WERI-Rb-1 (cell line): ENCODE data around the gene ZIC4.

Experiments used
- DNase-seq: peaks from one replicate; pipeline ENCODE4 v3.0.0-alpha.2; 2020
- H3K27ac ChIP-seq: fragments of 250-450 bp; sonication (Bioruptor Pico); 2 replicates; pipeline ENCODE4 v1.5.1; 2020; ENCODE audit warnings: mild to moderate bottlenecking, moderate library complexity
- H3K27me3 ChIP-seq: fragments of 250-450 bp; sonication (Bioruptor Pico); 2 replicates; pipeline ENCODE4 v1.5.1; 2021; ENCODE audit warnings: mild to moderate bottlenecking, low read depth, moderate library complexity; ENCODE audit not compliant: insufficient read depth, severe bottlenecking
- H3K36me3 ChIP-seq: fragments of 250-450 bp; sonication (Bioruptor Pico); 2 replicates; pipeline ENCODE4 v1.5.1; 2020; ENCODE audit warnings: mild to moderate bottlenecking, moderate library complexity
- H3K4me3 ChIP-seq: 2 replicates; pipeline ENCODE4 v1.5.1; 2011; ENCODE audit warnings: low read depth, mild to moderate bottlenecking, control low read depth, low read length
- H3K9me3 ChIP-seq: fragments of 250-450 bp; sonication (Bioruptor Pico); 2 replicates; pipeline ENCODE4 v1.5.1; 2021; ENCODE audit warnings: mild to moderate bottlenecking, moderate library complexity; ENCODE audit not compliant: severe bottlenecking
- CTCF ChIP-seq: IDR thresholded peaks from 2 replicates; pipeline ENCODE4 v1.5.1; 2011; ENCODE audit warnings: low read depth, mild to moderate bottlenecking, control low read depth, inconsistent platforms, low read length

ZIC4 gene

DNA sequence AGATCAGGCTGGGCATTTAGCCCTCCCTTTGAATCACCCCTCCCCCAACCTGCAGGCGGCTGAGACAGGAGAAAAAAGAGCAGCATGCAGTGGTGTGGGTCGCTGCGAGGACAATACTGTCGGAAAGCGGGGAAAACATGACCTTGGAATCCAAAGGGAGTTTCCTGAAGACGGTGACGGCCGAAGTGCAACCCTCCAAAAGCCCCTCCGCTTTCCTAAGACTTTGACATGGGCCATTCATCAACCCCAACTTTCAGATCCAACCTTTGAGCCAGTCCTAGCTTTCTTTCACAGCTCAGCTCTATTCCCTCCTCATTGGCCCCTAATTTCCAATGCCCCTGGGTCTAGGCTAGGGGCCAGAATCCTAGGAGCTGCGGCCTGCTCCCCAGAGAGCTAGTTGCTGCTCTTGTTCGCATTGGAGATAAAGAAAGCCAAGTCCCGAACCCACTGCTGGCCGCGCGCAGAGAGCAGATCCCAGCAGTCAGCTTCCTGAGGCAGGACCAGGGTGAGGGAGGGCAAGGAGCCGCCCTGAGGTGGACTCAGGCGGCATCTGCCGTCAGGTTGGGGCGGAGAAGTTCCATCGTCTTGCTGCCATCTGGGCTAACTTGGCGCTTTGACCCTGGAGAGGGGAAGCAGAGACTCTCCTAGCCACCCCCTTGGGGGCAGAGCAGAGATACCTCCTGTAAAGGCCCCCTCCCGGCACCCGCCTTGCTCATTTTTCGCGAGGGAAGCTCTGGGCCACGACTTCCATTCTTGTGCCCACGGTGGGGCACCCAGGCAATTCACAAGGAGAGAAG is 914 bp downstream of the ZIC4 start:
- H3K4me3 ChIP-seq = no peak overlapping the region

DNA sequence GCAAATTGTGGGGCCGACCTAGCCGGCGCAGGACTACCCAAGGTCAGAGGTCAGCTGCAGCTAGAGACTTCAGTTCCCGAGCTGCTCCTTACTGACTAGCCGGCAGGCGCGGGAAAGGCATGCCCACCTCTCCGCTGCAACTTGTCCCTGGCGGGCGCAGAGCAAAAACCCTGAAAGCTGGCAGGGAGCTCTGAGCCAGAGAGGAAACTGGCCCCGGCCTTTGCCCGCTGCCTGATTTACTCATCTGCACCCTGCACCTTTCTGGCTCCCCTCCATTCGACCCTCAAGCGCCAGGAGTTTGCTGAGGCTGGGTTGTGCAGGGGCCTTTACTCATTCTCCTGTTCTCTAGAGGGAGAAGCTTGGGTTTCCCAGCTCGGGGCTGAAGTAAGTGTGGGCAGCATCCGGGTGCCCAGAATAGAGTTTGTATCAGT is 1.5 kb downstream of the ZIC4 start:
- no peak for DNase-seq
- no peaks in the 10 kb centered on the region for H3K27me3 ChIP-seq

More for the DNA sequence above, 914 bp downstream of the ZIC4 start:
- peaks cover 1% of the 10 kb centered on the region for H3K9me3 ChIP-seq
- DNase-seq = no peak
- H3K36me3 ChIP-seq = no peaks in the 10 kb centered on the region
- H3K27ac ChIP-seq = no peak overlapping the region
- no peak for TF ChIP-seq CTCF
- H3K27me3 ChIP-seq = no peaks in the 10 kb centered on the region

DNA sequence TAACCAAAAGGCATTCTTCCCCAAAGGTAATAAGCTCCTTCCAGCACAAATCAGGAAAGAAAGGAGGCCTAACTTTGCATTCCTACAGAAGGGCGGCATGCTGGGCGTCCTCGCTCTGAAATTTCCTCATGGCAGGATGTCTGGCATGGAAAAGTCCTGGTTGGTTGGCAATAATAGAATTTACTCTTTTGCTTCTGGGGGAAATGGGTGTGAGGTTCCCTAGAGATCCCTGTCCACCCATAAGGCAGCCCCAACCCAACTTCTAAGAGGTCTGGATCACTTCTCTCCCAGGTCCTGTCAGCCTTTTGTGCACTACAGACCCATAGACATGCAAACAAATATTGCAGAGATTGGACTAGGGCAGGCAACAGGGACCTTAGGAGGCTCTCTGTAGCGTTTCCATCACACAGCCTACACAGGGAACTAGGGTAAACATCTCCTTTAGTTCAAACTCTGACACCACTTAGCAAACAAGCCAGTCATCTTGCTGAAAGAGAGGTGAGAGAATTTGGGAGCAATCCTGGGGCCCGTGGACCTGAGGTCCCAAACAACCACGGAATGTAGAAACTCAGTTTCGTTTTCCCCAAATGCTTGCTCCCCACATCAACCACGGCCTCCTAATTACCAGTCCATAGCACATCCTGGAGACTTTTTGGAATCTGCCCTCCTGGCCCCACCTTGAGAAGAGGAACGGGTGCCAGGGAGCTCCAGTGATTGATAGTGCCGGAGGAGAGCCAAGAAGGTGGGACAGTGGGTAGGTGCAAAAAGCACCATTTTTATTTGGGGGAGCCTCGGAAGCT is 2.1 kb downstream of the ZIC4 start:
- Histone ChIP-seq H3K27me3 (no peaks in the 10 kb centered on the region), H3K36me3 (no peaks in the 10 kb centered on the region), H3K27ac (no peak overlapping the region), H3K9me3 (no peaks in the 10 kb centered on the region), H3K4me3 (no peak overlapping the region)
- no peak for DNase-seq
- no peak for TF ChIP-seq CTCF

More for the DNA sequence above, 1.5 kb downstream of the ZIC4 start:
- Histone ChIP-seq H3K4me3 (no peak overlapping the region), H3K9me3 (no peaks in the 10 kb centered on the region), H3K27ac (no peak overlapping the region), H3K36me3 (no peaks in the 10 kb centered on the region)
- TF ChIP-seq CTCF = no peak

DNA sequence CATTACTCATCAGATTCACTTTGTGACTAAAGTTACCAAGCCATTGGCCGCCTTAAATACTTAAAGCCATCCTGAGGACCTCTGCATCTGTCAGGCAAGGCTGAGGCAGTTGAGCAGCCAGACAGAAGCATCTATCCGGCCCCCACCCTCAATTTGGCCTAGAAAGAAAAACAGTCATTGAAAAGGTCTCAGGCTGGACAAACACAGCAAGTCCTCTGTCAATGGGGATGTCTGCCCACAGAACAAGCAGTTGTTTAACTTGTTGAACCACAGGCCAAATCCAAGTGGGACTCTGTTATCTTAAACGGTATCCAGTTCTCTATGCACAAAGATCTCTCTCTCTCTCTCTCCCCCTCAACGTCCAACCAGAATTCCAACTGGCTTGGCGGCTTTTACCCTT is 2.8 kb downstream of the ZIC4 start:
- no peak for DNase-seq
- Histone ChIP-seq H3K36me3 (no peaks in the 10 kb centered on the region), H3K27ac (no peak overlapping the region), H3K9me3 (no peaks in the 10 kb centered on the region), H3K27me3 (no peaks in the 10 kb centered on the region), H3K4me3 (no peak overlapping the region)
- TF ChIP-seq CTCF = no peak

DNA sequence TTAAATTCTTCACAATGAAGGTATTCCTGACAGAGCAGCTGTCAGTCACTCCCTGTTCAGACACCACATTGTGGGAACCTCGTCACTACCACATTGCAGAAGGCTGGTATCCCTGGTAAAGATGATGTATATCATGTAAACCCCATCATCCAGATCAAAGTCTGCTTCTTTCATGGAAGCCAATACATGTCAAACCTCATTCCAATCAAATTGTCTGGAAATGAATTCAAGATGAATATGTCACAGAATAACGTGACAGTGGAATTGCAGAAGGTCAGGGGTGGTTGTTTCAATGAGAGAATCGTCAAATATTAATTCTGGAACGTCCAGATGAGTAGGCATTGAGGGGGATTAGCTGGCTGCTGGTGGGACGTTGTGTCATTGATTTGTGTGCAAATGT is 4.2 kb downstream of the ZIC4 start:
- H3K27me3 ChIP-seq = no peaks in the 10 kb centered on the region
- H3K4me3 ChIP-seq = no peak overlapping the region
- H3K27ac ChIP-seq = no peak overlapping the region
- TF ChIP-seq CTCF = no peak
- DNase-seq = no peak
- H3K36me3 ChIP-seq = no peaks in the 10 kb centered on the region; the same call in 1 of the 2 replicates
- no peaks in the 10 kb centered on the region for H3K9me3 ChIP-seq
